H9 (cell line): ENCODE results near the gene UHRF1. TPM values are rescaled to one million over a fixed set of nuclear protein-coding genes. Genes with fewer than 3 reads are reported as not detected.

Source experiments
- DNase-seq: peaks from one replicate; pipeline ENCODE4 v3.0.0-alpha.2; 2017
- H2AFZ ChIP-seq: one replicate; pipeline ENCODE4 v1.6.1; 2013; ENCODE audit warnings: mild to moderate bottlenecking, low read length, control low read depth, moderate library complexity
- H2AK5ac ChIP-seq: 2 replicates; pipeline ENCODE4 v1.6.1; 2013; ENCODE audit warnings: low read length, control low read depth, mixed read lengths; ENCODE audit not compliant: insufficient read length
- H2BK120ac ChIP-seq: one replicate; pipeline ENCODE4 v1.6.1; 2013; ENCODE audit warnings: low read depth, mild to moderate bottlenecking, low read length, control low read depth, inconsistent platforms; ENCODE audit not compliant: poor library complexity, severe bottlenecking
- H2BK12ac ChIP-seq: 2 replicates; pipeline ENCODE4 v1.6.1; 2013; ENCODE audit warnings: low read length, control low read depth, mixed read lengths, low read depth; ENCODE audit not compliant: insufficient read length
- H2BK15ac ChIP-seq: 2 replicates; pipeline ENCODE4 v1.6.1; 2013; ENCODE audit warnings: low read depth, low read length, control low read depth
- H2BK20ac ChIP-seq: one replicate; pipeline ENCODE4 v1.6.1; 2013; ENCODE audit warnings: low read depth, mild to moderate bottlenecking, low read length, control low read depth, inconsistent platforms; ENCODE audit not compliant: poor library complexity, severe bottlenecking
- H2BK5ac ChIP-seq: 2 replicates; pipeline ENCODE4 v1.6.1; 2013; ENCODE audit warnings: low read length, control low read depth, mixed read lengths; ENCODE audit not compliant: insufficient read length
- H3K14ac ChIP-seq: 2 replicates; pipeline ENCODE4 v1.6.1; 2013; ENCODE audit warnings: low read length, control low read depth; ENCODE audit not compliant: insufficient read depth
- H3K18ac ChIP-seq: 2 replicates; pipeline ENCODE4 v1.6.1; 2013; ENCODE audit warnings: low read depth, mild to moderate bottlenecking, mixed read lengths, low read length, control low read depth; ENCODE audit not compliant: insufficient read length
- H3K23ac ChIP-seq: 2 replicates; pipeline ENCODE4 v1.6.1; 2013; ENCODE audit warnings: low read length, control low read depth, mixed read lengths, low read depth; ENCODE audit not compliant: insufficient read length
- H3K23me2 ChIP-seq: 2 replicates; pipeline ENCODE4 v1.6.1; 2013; ENCODE audit warnings: low read depth, mild to moderate bottlenecking, mixed read lengths, low read length, control low read depth; ENCODE audit not compliant: insufficient read length, poor library complexity, severe bottlenecking
- H3K27ac ChIP-seq: 2 replicates; pipeline ENCODE4 v1.5.1; 2013; ENCODE audit warnings: low read length, control low read depth, mixed read lengths, low read depth; ENCODE audit not compliant: insufficient read length
- H3K27me3 ChIP-seq: 2 replicates; pipeline ENCODE4 v1.6.1; 2013; ENCODE audit warnings: low read length, control low read depth, inconsistent platforms; ENCODE audit not compliant: insufficient read depth
- H3K4ac ChIP-seq: 2 replicates; pipeline ENCODE4 v1.6.1; 2013; ENCODE audit warnings: low read depth, mild to moderate bottlenecking, control low read depth, inconsistent platforms, low read length, moderate library complexity
- H3K4me1 ChIP-seq: 2 replicates; pipeline ENCODE4 v1.6.1; 2013; ENCODE audit warnings: low read length, control low read depth, inconsistent platforms; ENCODE audit not compliant: insufficient read depth
- H3K4me2 ChIP-seq: 2 replicates; pipeline ENCODE4 v1.6.1; 2013; ENCODE audit warnings: low read length, control low read depth, mixed read lengths; ENCODE audit not compliant: insufficient read length, insufficient read depth
- H3K56ac ChIP-seq: 2 replicates; pipeline ENCODE4 v1.6.1; 2013; ENCODE audit warnings: low read depth, mild to moderate bottlenecking, mixed read lengths, low read length, control low read depth; ENCODE audit not compliant: insufficient read length
- H3K79me1 ChIP-seq: 2 replicates; pipeline ENCODE4 v1.6.1; 2013; ENCODE audit warnings: low read depth, mild to moderate bottlenecking, moderate library complexity, low read length, control low read depth, inconsistent platforms; ENCODE audit not compliant: insufficient read depth, poor library complexity, severe bottlenecking
- H3K79me2 ChIP-seq: 2 replicates; pipeline ENCODE4 v1.6.1; 2013; ENCODE audit warnings: low read length, control low read depth, inconsistent platforms; ENCODE audit not compliant: insufficient read depth
- H3K9ac ChIP-seq: 2 replicates; pipeline ENCODE4 v1.6.1; 2013; ENCODE audit warnings: low read length, control low read depth, mixed read lengths; ENCODE audit not compliant: insufficient read length; ENCODE audit errors: extremely low read depth
- H3K9me3 ChIP-seq: one replicate; pipeline ENCODE4 v1.6.1; 2013; ENCODE audit warnings: low read depth, low read length, inconsistent platforms; ENCODE audit not compliant: control insufficient read depth
- H3T11ph ChIP-seq: one replicate; pipeline ENCODE4 v1.6.1; 2013; ENCODE audit warnings: mild to moderate bottlenecking, low read length, control low read depth, inconsistent platforms
- H4K20me1 ChIP-seq: one replicate; pipeline ENCODE4 v1.6.1; 2013; ENCODE audit not compliant: control insufficient read depth, insufficient read length, insufficient read depth
- H4K5ac ChIP-seq: 2 replicates; pipeline ENCODE4 v1.6.1; 2013; ENCODE audit warnings: low read depth, mild to moderate bottlenecking, mixed read lengths, low read length, control low read depth; ENCODE audit not compliant: insufficient read length
- H4K8ac ChIP-seq: replicated peaks from 2 replicates; pipeline ENCODE4 v1.6.1; 2013; ENCODE audit warnings: low read length, control low read depth, mixed read lengths, low read depth; ENCODE audit not compliant: insufficient read length
- H4K91ac ChIP-seq: 2 replicates; pipeline ENCODE4 v1.6.1; 2013; ENCODE audit warnings: low read depth, mild to moderate bottlenecking, moderate library complexity, mixed read lengths, low read length, control low read depth; ENCODE audit not compliant: insufficient read length
- H3K27ac Mint-ChIP-seq, 3 experiments: 2 replicates in 2 of 3; 3 replicates in 1 of 3; pipeline ENCODE4 v1.8.0; 2020 to 2021; ENCODE audit warnings: mixed read lengths in 3 of 3, mild to moderate bottlenecking in 1 of 3, moderate library complexity in 1 of 3
- H3K27me3 Mint-ChIP-seq: 2 replicates; pipeline ENCODE4 v1.8.0; 2021; ENCODE audit warnings: low read depth, mild to moderate bottlenecking, moderate library complexity, mixed read lengths
- H3K36me3 Mint-ChIP-seq, 3 experiments: 2 replicates in 2 of 3; 3 replicates in 1 of 3; pipeline ENCODE4 v1.8.0; 2020 to 2021; ENCODE audit warnings: low read depth in 3 of 3, mixed read lengths in 3 of 3; ENCODE audit not compliant: insufficient read depth in 1 of 3
- H3K4me1 Mint-ChIP-seq, 2 experiments: 2 replicates each; pipeline ENCODE4 v1.8.0; 2020; ENCODE audit warnings: mixed read lengths in 2 of 2
- H3K4me3 Mint-ChIP-seq, 2 experiments: 2 replicates in 1 of 2; 3 replicates in 1 of 2; pipeline ENCODE4 v1.8.0; 2020 to 2021; ENCODE audit warnings: mild to moderate bottlenecking in 2 of 2, mixed read lengths in 2 of 2, moderate library complexity in 1 of 2
- H3K9me3 Mint-ChIP-seq, 2 experiments: 2 replicates in 1 of 2; 3 replicates in 1 of 2; pipeline ENCODE4 v1.8.0; 2020; ENCODE audit warnings: mild to moderate bottlenecking in 2 of 2, mixed read lengths in 2 of 2, moderate library complexity in 1 of 2
- WGBS: extraction: QIAGEN DNeasy Blood & Tissue Kit; methylation state at CpG from one replicate; pipeline ENCODE4 v1.1.7; 2013; ENCODE audit warnings: missing lambda C conversion rate, low lambda C conversion rate, mixed read lengths; ENCODE audit not compliant: insufficient read length; ENCODE audit errors: extremely low coverage; 5-methylcytosine and 5-hydroxymethylcytosine counted together
- total RNA-seq: library from RNA; stranded (reverse); gene quantifications from 2 replicates; pipeline ENCODE4 v1.2.1, GENCODE V29; 2021
- TF ChIP-seq, protein P1 (sequence below): fragments of 200-600 bp; sonication (generic); conservative IDR thresholded peaks from 3 replicates; pipeline ENCODE4 v1.8.0; 2021; ENCODE audit warnings: antibody characterized with exemption, mild to moderate bottlenecking

Gene UHRF1
- total RNA-seq, 1 experiment from 2014 or later, result 106 TPM

DNA sequence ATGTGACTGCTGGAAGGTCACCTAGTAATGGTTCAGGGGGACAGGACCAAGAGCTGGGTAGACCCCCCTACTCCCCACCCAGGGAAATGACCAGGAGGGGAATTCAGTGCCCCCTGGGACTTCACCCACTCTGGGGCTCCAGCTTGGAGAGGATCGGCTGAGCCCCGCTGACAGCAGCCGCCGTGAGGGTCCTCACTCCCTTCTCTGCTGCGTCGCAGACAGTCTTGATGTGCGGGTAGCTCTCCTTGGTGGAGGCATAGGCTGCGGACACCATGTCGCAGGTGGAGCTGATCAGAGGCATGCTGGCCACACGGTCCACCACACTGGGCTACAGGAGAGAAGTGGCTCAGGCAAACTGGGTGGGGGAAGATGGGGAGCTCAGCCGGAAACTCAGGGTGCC lies 49.6 kb upstream of the UHRF1 start:
- Histone ChIP-seq H3K4ac (no peak overlapping the region), H3K9me3 (no peaks in the 10 kb centered on the region), H3K27me3 (no peaks in the 10 kb centered on the region), H3K9ac (no peak overlapping the region), H2BK5ac (no peak overlapping the region), H3K4me2 (no peak overlapping the region), H3K79me2 (no peaks in the 10 kb centered on the region), H2BK20ac (no peak overlapping the region), H3K14ac (no peak overlapping the region), H4K91ac (no peak overlapping the region), H3K4me1 (no peaks in the 10 kb centered on the region), H4K8ac (no peak overlapping the region), H3K23me2 (no peaks in the 10 kb centered on the region), H2BK12ac (no peak overlapping the region), H4K20me1 (no peaks in the 10 kb centered on the region), H2BK15ac (no peak overlapping the region), H3T11ph (no peak overlapping the region), H2AK5ac (no peak overlapping the region), H2AFZ (no peak overlapping the region), H3K27ac (no peak overlapping the region), H2BK120ac (no peak overlapping the region), H3K79me1 (no peaks in the 10 kb centered on the region), H3K23ac (no peak overlapping the region), H4K5ac (no peak overlapping the region), H3K56ac (no peak overlapping the region), H3K18ac (no peak overlapping the region)
- Mint-ChIP-seq H3K4me1 (no peaks in the 10 kb centered on the region), H3K27ac (peak overlapping the region in 1 of 3 experiments; percentile 77; a peak in 1 of 7 replicates), H3K9me3 (no peaks in the 10 kb centered on the region), H3K36me3 (peaks cover 4 to 46% (median 41%) of the 10 kb centered on the region in 3 experiments; a peak in 5 of 7 replicates), H3K4me3 (no peak overlapping the region), H3K27me3 (no peaks in the 10 kb centered on the region)
- no peak for DNase-seq
- TF ChIP-seq, protein P1, sequence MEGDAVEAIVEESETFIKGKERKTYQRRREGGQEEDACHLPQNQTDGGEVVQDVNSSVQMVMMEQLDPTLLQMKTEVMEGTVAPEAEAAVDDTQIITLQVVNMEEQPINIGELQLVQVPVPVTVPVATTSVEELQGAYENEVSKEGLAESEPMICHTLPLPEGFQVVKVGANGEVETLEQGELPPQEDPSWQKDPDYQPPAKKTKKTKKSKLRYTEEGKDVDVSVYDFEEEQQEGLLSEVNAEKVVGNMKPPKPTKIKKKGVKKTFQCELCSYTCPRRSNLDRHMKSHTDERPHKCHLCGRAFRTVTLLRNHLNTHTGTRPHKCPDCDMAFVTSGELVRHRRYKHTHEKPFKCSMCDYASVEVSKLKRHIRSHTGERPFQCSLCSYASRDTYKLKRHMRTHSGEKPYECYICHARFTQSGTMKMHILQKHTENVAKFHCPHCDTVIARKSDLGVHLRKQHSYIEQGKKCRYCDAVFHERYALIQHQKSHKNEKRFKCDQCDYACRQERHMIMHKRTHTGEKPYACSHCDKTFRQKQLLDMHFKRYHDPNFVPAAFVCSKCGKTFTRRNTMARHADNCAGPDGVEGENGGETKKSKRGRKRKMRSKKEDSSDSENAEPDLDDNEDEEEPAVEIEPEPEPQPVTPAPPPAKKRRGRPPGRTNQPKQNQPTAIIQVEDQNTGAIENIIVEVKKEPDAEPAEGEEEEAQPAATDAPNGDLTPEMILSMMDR, result no peak
- WGBS, result no CpG with 5 or more reads among the region's 11 CpGs
